ENCODE data around the gene KTN1.

DNA sequence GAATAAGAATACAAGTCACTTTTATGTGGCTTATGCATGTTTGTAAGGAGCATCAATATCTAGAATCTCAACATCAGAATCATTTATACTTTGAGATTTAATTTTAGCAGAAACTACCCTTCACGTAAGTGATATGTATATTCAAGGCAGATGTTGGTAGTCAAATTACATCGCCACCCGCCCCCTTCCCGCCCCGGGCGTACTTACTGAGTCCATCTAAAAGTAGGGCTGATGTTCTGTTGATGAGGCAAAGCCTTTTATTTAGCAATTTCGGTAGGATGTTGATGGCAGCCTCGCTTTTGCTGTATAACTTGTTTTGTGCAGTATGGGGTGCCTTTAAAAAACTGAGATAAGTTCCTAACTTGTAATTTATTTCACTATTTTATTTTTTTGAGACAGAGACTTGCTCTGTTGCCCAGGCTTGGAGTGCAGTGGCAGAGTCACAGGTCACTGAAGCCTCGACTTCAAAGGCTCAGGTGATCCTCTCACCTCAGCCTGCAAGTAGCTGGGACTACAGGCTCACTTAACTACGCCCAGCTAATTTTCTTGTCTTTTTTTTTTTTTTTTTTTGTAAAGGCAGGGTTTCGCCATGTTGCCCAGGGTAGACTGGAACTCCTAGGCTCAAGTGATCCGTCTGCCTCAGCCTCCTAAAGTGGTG, 30.8 kb downstream of the KTN1 start:
- TF ChIP-seq GATA3 (IDR thresholded peaks at IDR 0.05; ENCODE audit: low read depth, low read length), result no peak
- TF ChIP-seq GATA2 (IDR thresholded peaks at IDR 0.05; ENCODE audit: low read depth, low read length), result no peak

Data from SH-SY5Y (cell line).